ENCODE measurements around the gene DCDC2B. TPM values are rescaled to one million over a fixed set of nuclear protein-coding genes. Genes with fewer than 3 reads are reported as not detected.

The DCDC2B gene
- total and polyA plus RNA-seq, 10 of the 15 experiments (the other 5 are each of a cell fraction or from before 2014, with no cell fraction given), result 0.12 to 0.21 (median 0.15) TPM; not detected in 7

DNA sequence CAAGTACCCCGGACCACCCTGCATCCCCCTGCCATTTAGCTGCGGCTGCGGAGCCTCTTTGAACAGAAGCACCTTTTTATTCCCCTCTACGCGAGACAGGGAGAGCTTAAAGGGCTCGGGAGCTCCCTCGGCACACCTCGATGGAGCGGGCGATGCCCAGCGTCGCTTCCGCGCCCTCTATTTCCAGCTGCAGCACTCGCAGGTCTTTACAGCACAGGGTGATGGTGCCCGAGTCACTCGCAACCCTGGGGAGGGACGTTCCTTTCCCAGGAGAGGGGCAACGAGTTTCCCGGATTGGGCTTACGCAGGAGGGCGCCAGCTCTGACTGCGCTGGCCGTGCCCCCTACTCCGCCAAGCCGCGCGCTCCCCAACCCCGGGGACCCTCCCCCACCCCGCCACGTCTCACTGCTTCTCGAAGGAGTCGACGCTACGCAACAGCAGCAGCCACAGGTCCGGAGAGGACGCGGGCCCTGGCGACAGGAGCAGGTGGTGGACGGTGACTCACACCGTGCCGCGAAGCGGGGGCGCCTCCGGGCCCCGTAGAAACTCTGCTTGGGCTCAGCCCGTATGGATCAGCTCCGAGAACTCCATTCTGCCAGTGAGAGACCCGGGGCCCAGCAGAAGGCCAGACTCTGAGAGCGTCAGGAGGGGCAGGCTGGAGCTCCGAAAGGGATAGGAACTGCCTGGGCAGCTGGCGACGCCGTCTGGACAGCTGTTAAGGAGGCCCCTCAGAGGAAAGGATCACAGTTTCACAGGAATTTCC lies 32.3 kb downstream of the DCDC2B start (continued):
- TF ChIP-seq, protein P1, sequence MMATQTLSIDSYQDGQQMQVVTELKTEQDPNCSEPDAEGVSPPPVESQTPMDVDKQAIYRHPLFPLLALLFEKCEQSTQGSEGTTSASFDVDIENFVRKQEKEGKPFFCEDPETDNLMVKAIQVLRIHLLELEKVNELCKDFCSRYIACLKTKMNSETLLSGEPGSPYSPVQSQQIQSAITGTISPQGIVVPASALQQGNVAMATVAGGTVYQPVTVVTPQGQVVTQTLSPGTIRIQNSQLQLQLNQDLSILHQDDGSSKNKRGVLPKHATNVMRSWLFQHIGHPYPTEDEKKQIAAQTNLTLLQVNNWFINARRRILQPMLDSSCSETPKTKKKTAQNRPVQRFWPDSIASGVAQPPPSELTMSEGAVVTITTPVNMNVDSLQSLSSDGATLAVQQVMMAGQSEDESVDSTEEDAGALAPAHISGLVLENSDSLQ (IDR thresholded peaks at IDR 0.05), result no peak
- TF ChIP-seq TBL1XR1 (IDR thresholded peaks at IDR 0.05; ENCODE audit: low read depth, low read length) (no peak), SUZ12 (IDR thresholded peaks at IDR 0.05; ENCODE audit: unreplicated experiment) (no peak)

DNA sequence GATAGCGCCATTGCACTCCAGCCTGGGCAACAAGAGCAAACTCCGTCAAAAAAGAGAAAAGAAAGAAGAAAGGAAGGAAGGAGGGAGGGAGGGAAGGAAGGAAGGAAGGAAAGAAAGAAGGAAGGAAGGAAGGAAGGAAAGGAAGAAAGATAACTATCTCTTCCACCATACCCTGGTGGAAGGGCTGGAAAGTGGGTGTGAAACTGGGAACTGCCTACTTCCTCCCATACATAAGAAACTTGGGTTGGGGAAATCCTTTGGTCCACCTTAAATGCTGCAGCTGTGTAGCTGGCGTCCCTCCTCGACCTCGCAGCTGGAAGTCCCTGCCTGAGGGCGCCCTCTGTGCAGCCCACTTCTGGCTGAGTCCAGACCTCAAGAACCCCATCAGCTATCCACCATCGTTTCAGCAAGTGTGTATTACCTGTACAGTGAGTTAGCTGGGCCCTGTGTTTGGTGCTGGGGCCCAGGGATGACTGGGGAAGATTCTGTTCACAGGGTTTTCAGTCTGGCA lies 33.5 kb downstream of the DCDC2B start:
- DNase-seq (ENCODE audit: low read depth, low spot score) (no peak), FAIRE-seq (no peak), ATAC-seq (peak; percentile 5; the same call in 2 of the 3 replicates)
- Histone ChIP-seq H3K36me3 (ENCODE audit: control insufficient read depth in 2 of 2, insufficient read depth in 2 of 2, low read length in 1 of 2) (no peaks in the 10 kb centered on the region), H3K9me3 (replicated peaks; ENCODE audit: control insufficient read depth, insufficient read depth, low read length) (no peaks in the 10 kb centered on the region), H3K4me3 (no peak overlapping the region), H3K27ac (ENCODE audit: control insufficient read depth, insufficient read depth) (no peak overlapping the region), H2AFZ (ENCODE audit: control insufficient read depth, low read depth, low read length) (peak overlapping the region; percentile 12; the same call in 1 of the 2 replicates), H3K4me2 (ENCODE audit: control insufficient read depth, insufficient read depth) (peak overlapping the region; percentile 50; the same call in 1 of the 2 replicates), H3K27me3 (replicated peaks in 1 of 2; ENCODE audit: control insufficient read depth in 2 of 2, insufficient read depth in 2 of 2, low read length in 1 of 2) (no peaks in the 10 kb centered on the region), H4K20me1 (ENCODE audit: control insufficient read depth, insufficient read depth) (no peaks in the 10 kb centered on the region), H3K79me2 (ENCODE audit: control insufficient read depth, insufficient read depth, low read length) (no peaks in the 10 kb centered on the region), H3K9ac (ENCODE audit: control insufficient read depth, insufficient read depth, low read length) (no peak overlapping the region), H3K4me1 (ENCODE audit: control insufficient read depth, insufficient read depth, low read length) (peaks cover 21% of the 10 kb centered on the region)
- whole genome bisulfite sequencing (ENCODE audit: insufficient coverage, insufficient replicate concordance, low lambda C conversion rate, missing lambda C conversion rate), result 38% methylated on average over 7 of the region's 7 CpGs
- POLR2A ChIA-PET, result interaction anchor here (0.6 to 1.1 kb wide), 5 partner anchors 7 to 159 kb away, joined by 3 to 7 read pairs (median 4); partner anchors contain the start of gene CCDC28B
- no peak for TF ChIP-seq FOXM1 (IDR thresholded peaks at IDR 0.05; ENCODE audit: low read depth, low read length)
- no peak for TF ChIP-seq PAX8 (IDR thresholded peaks at IDR 0.05)
- peak; percentile 34 to 44; a peak in 2 of 4 replicates for TF ChIP-seq IKZF2 (IDR thresholded peaks at IDR 0.05)
- peak; percentile 77; the same call in 1 of the 2 replicates for TF ChIP-seq HDGF (IDR thresholded peaks at IDR 0.05)
- TF ChIP-seq, protein P2, sequence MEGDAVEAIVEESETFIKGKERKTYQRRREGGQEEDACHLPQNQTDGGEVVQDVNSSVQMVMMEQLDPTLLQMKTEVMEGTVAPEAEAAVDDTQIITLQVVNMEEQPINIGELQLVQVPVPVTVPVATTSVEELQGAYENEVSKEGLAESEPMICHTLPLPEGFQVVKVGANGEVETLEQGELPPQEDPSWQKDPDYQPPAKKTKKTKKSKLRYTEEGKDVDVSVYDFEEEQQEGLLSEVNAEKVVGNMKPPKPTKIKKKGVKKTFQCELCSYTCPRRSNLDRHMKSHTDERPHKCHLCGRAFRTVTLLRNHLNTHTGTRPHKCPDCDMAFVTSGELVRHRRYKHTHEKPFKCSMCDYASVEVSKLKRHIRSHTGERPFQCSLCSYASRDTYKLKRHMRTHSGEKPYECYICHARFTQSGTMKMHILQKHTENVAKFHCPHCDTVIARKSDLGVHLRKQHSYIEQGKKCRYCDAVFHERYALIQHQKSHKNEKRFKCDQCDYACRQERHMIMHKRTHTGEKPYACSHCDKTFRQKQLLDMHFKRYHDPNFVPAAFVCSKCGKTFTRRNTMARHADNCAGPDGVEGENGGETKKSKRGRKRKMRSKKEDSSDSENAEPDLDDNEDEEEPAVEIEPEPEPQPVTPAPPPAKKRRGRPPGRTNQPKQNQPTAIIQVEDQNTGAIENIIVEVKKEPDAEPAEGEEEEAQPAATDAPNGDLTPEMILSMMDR (IDR thresholded peaks at IDR 0.05 in 2 of 3, conservative IDR thresholded peaks at IDR 0.05 in 1 of 3; ENCODE audit: control insufficient read depth in 2 of 3, extremely low read depth in 1 of 3, insufficient read depth in 1 of 3, low read depth in 3 of 3, low read length in 3 of 3), result 0 out of 6 replicates have a peak, but pooled peaks of 1 of the 3 experiments have one; percentile 0
- TF ChIP-seq CHD4 (IDR thresholded peaks at IDR 0.05), result no peak
- TF ChIP-seq ETV6 (conservative IDR thresholded peaks at IDR 0.05 in 1 of 2, IDR thresholded peaks at IDR 0.05 in 1 of 2; ENCODE audit: borderline replicate concordance in 1 of 2, low read depth in 1 of 2), result peak in 1 of 2 experiments; percentile 81; a peak in 2 of 4 replicates
- TF ChIP-seq CREB1 (IDR thresholded peaks at IDR 0.05; ENCODE audit: low read depth), result no peak
- 0 out of 2 replicates have a peak, but pooled peaks have one; percentile 45 for TF ChIP-seq EED (IDR thresholded peaks at IDR 0.05; ENCODE audit: low read depth)
- no peak for TF ChIP-seq POLR2A (IDR thresholded peaks at IDR 0.05; ENCODE audit: low read depth, low read length)
- TF ChIP-seq TCF12 (IDR thresholded peaks at IDR 0.05; ENCODE audit: low read depth, low read length), result 0 out of 2 replicates have a peak, but pooled peaks have one; percentile 40
- peak; percentile 43; the same call in 1 of the 2 replicates for TF ChIP-seq IKZF1 (conservative IDR thresholded peaks at IDR 0.05)
- no peak for TF ChIP-seq SREBF2 (IDR thresholded peaks at IDR 0.05; ENCODE audit: low read length)
- peak; percentile 30; the same call in 1 of the 2 replicates for TF ChIP-seq NBN (IDR thresholded peaks at IDR 0.05)
- TF ChIP-seq SUZ12 (IDR thresholded peaks at IDR 0.05; ENCODE audit: unreplicated experiment), result no peak
- peak; percentile 35; the same call in 1 of the 2 replicates for TF ChIP-seq SPI1 (IDR thresholded peaks at IDR 0.05; ENCODE audit: borderline replicate concordance, insufficient read depth, low read depth, low read length)
- RAD21 ChIA-PET (ENCODE audit: unreplicated experiment), result interaction anchor here (0.6 to 3.8 kb wide), 3 partner anchors 12 to 74 kb away, joined by 3 to 34 read pairs (median 5); no protein-coding TSS in a partner anchor
- in situ Hi-C loops (cut with MboI), result no loop called here
- CTCF ChIA-PET, result interaction anchor here (0.8 to 5.3 kb wide), 8 partner anchors 10 to 159 kb away, joined by 3 to 50 read pairs (median 4); no protein-coding TSS in a partner anchor
- SMC1A ChIA-PET (ENCODE audit: uncharacterized antibody, unreplicated experiment), result interaction anchor here (0.6 to 5.2 kb wide), 9 partner anchors 13 to 79 kb away, joined by 3 to 37 read pairs (median 3); partner anchors contain the start of gene CCDC28B
- intact Hi-C loops (cut with micrococcal nuclease; ENCODE audit: unreplicated experiment), result no loop called here
- no TSS peak for BruUV-seq (replicated peaks)

All from GM12878 (cell line).